Vagina (tissue), 2 donors: ENCODE measurements around the gene RPS6KC1. TPM values are rescaled to one million over a fixed set of nuclear protein-coding genes. Genes with fewer than 3 reads are reported as not detected.
"Not testable (repeated sequence)": the region's sequence is repeated elsewhere in the genome, so short reads cannot be mapped to it uniquely, and the experiment has no call there.

Source experiments
- DNase-seq, 2 donors: peaks; one replicate each; pipeline ENCODE4 v3.0.0-alpha.2; 2017; ENCODE audit errors: extremely low spot score in 2 of 2
- H3K27ac ChIP-seq: fragments of 200-600 bp; sonication (generic); one replicate; pipeline ENCODE4 v1.5.1; 2019
- H3K27me3 ChIP-seq: fragments of 200-600 bp; sonication (generic); one replicate; pipeline ENCODE4 v1.5.1; 2019
- H3K36me3 ChIP-seq, 2 donors: fragments of 200-600 bp; sonication (generic); one replicate each; pipeline ENCODE4 v1.5.1; 2017 to 2019
- H3K4me1 ChIP-seq: fragments of 200-600 bp; sonication (generic); one replicate; pipeline ENCODE4 v1.5.1; 2019
- H3K4me3 ChIP-seq, 2 donors: fragments of 200-600 bp; sonication (generic); 1 replicate in 1 of 2; 2 replicates in 1 of 2; pipeline ENCODE4 v1.5.1; 2016 to 2019
- H3K9me3 ChIP-seq: fragments of 200-600 bp; sonication (generic); one replicate; pipeline ENCODE4 v1.5.1; 2019
- POLR2A ChIP-seq, 2 donors: fragments of 450-650 bp; IDR thresholded peaks; one replicate each; pipeline ENCODE4 v1.6.1; 2017; ENCODE audit warnings: antibody characterized with exemption in 2 of 2, mild to moderate bottlenecking in 2 of 2, moderate library complexity in 2 of 2
- POLR2AphosphoS5 ChIP-seq, 2 donors: sonication (generic); formaldehyde crosslinking; IDR thresholded peaks; one replicate each; pipeline ENCODE4 v1.9.0; 2017; ENCODE audit warnings: antibody characterized with exemption in 2 of 2, mild to moderate bottlenecking in 2 of 2, low read depth in 1 of 2; ENCODE audit not compliant: insufficient read depth in 1 of 2
- intact Hi-C: fragments of 100-400 bp; cut with DNase I; formaldehyde crosslinking; loops from one replicate; pipeline ENCODE4 v1.15.1; 2023
- total RNA-seq: library from RNA; depleted of rRNA; stranded (reverse); fragments of >200 nt; gene quantifications from one replicate; pipeline ENCODE4 v1.2.3, GENCODE V29; 2016
- TF ChIP-seq, protein P1 (sequence below), 3 experiments: fragments of 450-650 bp in 2 of 3; fragments of 200-600 bp in 1 of 3; sonication (generic) in 1 of 3; IDR thresholded peaks; one replicate each; pipeline ENCODE4 v1.5.1; 2017 to 2019; ENCODE audit warnings: antibody characterized with exemption in 3 of 3, mild to moderate bottlenecking in 2 of 3, moderate library complexity in 2 of 3

Gene RPS6KC1
- total RNA-seq, 1 donor from 2014 or later, result 14.2 TPM

DNA sequence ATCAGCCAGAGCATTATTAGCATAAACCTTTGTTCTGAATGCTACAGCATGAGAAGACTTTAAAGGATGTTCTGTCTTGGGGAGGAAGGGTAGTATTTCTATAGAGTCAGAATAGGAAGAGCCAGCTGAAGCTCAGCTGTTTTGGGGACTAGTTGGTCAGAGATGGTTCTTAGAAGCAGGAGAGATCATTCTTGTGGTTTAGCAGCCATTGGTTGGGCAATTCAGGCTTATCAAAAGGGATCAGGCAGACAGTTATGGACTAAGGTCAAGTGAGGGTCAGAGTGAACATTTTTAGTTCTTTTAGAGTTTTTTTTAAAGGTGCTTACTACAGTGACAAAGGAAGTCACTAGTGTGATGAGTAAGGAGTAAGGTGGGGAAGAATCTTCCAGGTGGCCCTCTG lies 245.5 kb downstream of the RPS6KC1 start:
- H3K4me3 ChIP-seq, result no peak overlapping the region
- H3K27me3 ChIP-seq, result no peaks in the 10 kb centered on the region
- no peaks in the 10 kb centered on the region for H3K36me3 ChIP-seq
- no peak for TF ChIP-seq POLR2A (IDR thresholded peaks at IDR 0.05)
- TF ChIP-seq, protein P1, sequence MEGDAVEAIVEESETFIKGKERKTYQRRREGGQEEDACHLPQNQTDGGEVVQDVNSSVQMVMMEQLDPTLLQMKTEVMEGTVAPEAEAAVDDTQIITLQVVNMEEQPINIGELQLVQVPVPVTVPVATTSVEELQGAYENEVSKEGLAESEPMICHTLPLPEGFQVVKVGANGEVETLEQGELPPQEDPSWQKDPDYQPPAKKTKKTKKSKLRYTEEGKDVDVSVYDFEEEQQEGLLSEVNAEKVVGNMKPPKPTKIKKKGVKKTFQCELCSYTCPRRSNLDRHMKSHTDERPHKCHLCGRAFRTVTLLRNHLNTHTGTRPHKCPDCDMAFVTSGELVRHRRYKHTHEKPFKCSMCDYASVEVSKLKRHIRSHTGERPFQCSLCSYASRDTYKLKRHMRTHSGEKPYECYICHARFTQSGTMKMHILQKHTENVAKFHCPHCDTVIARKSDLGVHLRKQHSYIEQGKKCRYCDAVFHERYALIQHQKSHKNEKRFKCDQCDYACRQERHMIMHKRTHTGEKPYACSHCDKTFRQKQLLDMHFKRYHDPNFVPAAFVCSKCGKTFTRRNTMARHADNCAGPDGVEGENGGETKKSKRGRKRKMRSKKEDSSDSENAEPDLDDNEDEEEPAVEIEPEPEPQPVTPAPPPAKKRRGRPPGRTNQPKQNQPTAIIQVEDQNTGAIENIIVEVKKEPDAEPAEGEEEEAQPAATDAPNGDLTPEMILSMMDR (IDR thresholded peaks at IDR 0.05), result no peak
- no peak for TF ChIP-seq POLR2AphosphoS5 (IDR thresholded peaks at IDR 0.05; ENCODE audit: insufficient read depth in 1 of 2, low read depth in 1 of 2)
- DNase-seq, result no peak
- intact Hi-C loops, result no loop called here
- H3K9me3 ChIP-seq, result no peaks in the 10 kb centered on the region
- H3K27ac ChIP-seq, result no peak overlapping the region
- H3K4me1 ChIP-seq, result no peaks in the 10 kb centered on the region

DNA sequence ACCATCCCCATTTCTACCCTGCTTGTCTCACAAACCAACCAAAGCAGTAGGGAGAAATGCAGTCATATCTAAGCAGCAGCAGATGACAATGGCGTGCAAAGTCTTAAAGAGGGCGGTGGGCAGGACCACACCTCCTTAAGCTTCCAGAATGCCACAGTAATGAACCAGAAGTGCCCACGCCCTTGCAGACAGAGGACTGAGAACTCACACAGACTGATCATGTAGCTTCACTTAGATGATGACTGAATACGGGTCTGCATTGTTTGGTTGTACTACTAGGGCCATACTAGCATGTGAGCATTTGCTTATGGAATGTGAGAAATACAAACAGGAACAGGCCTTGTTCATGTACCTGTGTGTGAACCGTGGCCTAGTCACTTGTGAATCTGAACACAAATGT lies 246.0 kb downstream of the RPS6KC1 start:
- Histone ChIP-seq H3K4me1 (no peaks in the 10 kb centered on the region), H3K4me3 (no peak overlapping the region), H3K27me3 (no peaks in the 10 kb centered on the region), H3K27ac (no peak overlapping the region), H3K36me3 (no peaks in the 10 kb centered on the region), H3K9me3 (no peaks in the 10 kb centered on the region)
- intact Hi-C loops, result no loop called here
- TF ChIP-seq POLR2AphosphoS5 (IDR thresholded peaks at IDR 0.05; ENCODE audit: insufficient read depth in 1 of 2, low read depth in 1 of 2), result no peak
- TF ChIP-seq POLR2A (IDR thresholded peaks at IDR 0.05), result no peak
- TF ChIP-seq, protein P1 (IDR thresholded peaks at IDR 0.05), result no peak
- no peak for DNase-seq

DNA sequence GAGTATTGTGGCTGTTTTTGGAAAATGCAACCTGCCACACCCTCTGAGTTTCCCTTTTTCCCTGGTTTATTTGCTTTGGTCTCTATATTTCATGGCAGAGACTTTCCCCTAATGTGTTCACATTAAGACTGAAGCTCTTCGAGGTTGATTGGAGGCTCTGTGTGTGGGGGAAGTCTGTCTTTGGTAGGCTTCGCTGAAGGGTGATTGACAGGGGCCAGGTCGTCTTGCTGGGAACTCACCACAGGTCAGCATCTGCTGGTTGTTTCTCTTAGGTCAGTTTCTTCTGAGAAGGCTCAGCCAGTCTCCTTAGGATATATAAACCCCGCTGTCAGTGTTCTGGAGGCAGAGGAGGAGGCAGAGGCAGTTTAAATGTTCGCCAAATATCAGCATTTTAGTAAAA lies 249.4 kb downstream of the RPS6KC1 start:
- Histone ChIP-seq H3K27me3 (no peaks in the 10 kb centered on the region), H3K27ac (no peak overlapping the region), H3K4me1 (no peaks in the 10 kb centered on the region), H3K36me3 (no peaks in the 10 kb centered on the region), H3K9me3 (no peaks in the 10 kb centered on the region), H3K4me3 (no peak overlapping the region)
- intact Hi-C loops, result no loop called here
- no peak for DNase-seq
- TF ChIP-seq, protein P1 (IDR thresholded peaks at IDR 0.05), result no peak
- no peak for TF ChIP-seq POLR2AphosphoS5 (IDR thresholded peaks at IDR 0.05; ENCODE audit: insufficient read depth in 1 of 2, low read depth in 1 of 2)
- TF ChIP-seq POLR2A (IDR thresholded peaks at IDR 0.05), result no peak

DNA sequence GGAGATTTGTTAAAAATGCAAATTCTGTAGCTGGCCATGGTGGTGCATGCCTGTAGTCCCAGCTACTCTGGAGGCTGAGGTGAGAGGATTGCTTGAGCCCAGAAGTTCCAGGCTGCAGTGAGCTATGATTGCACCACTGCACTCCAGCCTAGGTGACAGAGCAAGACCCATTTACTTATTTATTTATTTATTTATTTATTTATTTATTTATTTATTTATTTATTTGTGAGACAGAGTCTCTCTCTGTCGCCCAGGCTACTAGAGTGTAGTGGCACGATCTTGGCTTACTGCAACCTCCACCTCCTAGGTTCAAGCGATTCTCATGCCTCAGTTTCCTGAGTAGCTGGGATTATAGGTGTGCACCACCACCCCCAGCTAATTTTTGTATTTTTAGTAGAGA lies 250.5 kb downstream of the RPS6KC1 start:
- H3K4me1 ChIP-seq, H3K36me3 ChIP-seq, H3K27me3 ChIP-seq, H3K4me3 ChIP-seq, DNase-seq, H3K27ac ChIP-seq, H3K9me3 ChIP-seq, intact Hi-C loops: not testable (repeated sequence)

DNA sequence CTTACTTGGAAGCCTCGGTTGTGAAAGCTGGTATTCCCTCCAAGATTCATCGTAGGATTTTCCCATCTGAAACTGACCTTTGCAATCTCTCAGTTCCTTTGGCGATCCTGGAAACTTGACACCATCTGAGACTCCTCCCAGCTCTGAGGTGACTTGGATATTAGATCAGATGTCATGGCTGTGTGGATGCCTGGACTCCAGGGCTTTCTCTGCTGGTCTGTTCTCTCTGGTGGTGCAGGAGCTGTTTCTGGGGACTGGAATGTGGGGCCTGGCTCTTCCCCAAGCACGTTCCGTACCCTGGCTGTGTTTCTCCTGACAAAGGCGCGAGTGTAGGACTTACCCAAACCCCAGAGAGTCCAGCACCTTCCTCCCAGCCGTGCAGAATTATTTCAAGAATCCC lies 252.2 kb downstream of the RPS6KC1 start:
- Histone ChIP-seq H3K36me3 (no peaks in the 10 kb centered on the region), H3K4me3 (no peak overlapping the region), H3K27ac (no peak overlapping the region), H3K4me1 (no peaks in the 10 kb centered on the region), H3K9me3 (no peaks in the 10 kb centered on the region), H3K27me3 (no peaks in the 10 kb centered on the region)
- no peak for DNase-seq
- TF ChIP-seq POLR2A (IDR thresholded peaks at IDR 0.05) (no peak), POLR2AphosphoS5 (IDR thresholded peaks at IDR 0.05; ENCODE audit: insufficient read depth in 1 of 2, low read depth in 1 of 2) (no peak)
- TF ChIP-seq, protein P1 (IDR thresholded peaks at IDR 0.05), result no peak
- intact Hi-C loops, result no loop called here

DNA sequence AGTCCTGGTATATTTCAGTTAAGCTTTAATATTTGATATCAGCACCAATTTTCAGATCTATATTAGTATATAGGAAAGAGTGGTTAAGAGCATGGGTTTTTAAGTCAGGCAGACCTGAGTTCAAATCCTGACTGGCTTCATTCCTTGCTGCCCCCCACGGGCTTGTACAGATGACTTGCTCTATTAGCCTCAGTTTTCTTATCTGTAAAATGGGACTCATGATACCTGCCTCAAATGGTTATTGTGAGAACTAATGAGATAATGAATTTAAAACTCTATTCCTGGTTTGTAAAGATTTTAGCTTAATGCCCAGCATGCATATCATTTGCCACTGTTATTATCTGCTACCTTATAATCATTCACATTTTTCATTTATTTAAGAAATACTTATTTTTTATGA lies 264.5 kb downstream of the RPS6KC1 start:
- Histone ChIP-seq H3K4me3 (no peak overlapping the region), H3K36me3 (no peaks in the 10 kb centered on the region), H3K9me3 (no peaks in the 10 kb centered on the region), H3K27me3 (no peaks in the 10 kb centered on the region), H3K4me1 (no peaks in the 10 kb centered on the region), H3K27ac (no peak overlapping the region)
- TF ChIP-seq, protein P1 (IDR thresholded peaks at IDR 0.05), result no peak
- TF ChIP-seq POLR2AphosphoS5 (IDR thresholded peaks at IDR 0.05; ENCODE audit: insufficient read depth in 1 of 2, low read depth in 1 of 2), result no peak
- no peak for TF ChIP-seq POLR2A (IDR thresholded peaks at IDR 0.05)
- intact Hi-C loops, result no loop called here
- DNase-seq, result no peak

DNA sequence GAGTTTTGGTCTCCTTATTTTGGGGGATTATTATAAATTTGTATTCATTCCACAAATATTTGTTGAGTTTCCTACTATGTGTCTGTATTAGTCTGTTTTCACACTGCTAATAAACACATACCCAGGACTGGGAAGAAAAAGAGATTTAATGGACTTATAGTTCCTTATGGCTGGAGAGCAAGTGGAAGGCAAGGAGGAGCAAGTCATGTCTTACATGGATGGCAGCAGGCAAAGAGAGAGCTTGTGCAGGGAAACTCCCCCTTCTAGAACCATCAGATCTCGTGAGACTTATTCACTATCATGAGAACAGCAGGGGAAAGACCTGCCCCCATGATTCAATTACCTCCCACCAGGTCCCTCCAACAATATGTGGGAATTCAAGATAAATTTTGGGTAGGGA lies 267.4 kb downstream of the RPS6KC1 start:
- H3K27me3 ChIP-seq, H3K36me3 ChIP-seq, H3K4me3 ChIP-seq, H3K4me1 ChIP-seq, H3K9me3 ChIP-seq, H3K27ac ChIP-seq, DNase-seq, intact Hi-C loops: not testable (repeated sequence)
